T-helper 2 cell treated with Interferon-gamma antibody and Interleukin-4, amounts not matched to agents 100 ng/mL and 5 ng/mL, for 36 hours (primary cell): Measurements from ENCODE around the gene CYB5RL. TPM values are rescaled to one million over a fixed set of nuclear protein-coding genes. Genes with fewer than 3 reads are reported as not detected.
"Not testable (repeated sequence)": the region's sequence is repeated elsewhere in the genome, so short reads cannot be mapped to it uniquely, and the experiment has no call there.

Experiments
- intact Hi-C: fragments of 100-400 bp; cut with micrococcal nuclease; formaldehyde crosslinking; loops from one replicate; pipeline ENCODE4 v1.15.1; 2023
- total RNA-seq: library from RNA; stranded (reverse); gene quantifications from 2 replicates; pipeline ENCODE4 v1.2.3, GENCODE V29; 2022

CYB5RL gene
- total RNA-seq, 1 donor from 2014 or later, result 11.1 TPM

DNA sequence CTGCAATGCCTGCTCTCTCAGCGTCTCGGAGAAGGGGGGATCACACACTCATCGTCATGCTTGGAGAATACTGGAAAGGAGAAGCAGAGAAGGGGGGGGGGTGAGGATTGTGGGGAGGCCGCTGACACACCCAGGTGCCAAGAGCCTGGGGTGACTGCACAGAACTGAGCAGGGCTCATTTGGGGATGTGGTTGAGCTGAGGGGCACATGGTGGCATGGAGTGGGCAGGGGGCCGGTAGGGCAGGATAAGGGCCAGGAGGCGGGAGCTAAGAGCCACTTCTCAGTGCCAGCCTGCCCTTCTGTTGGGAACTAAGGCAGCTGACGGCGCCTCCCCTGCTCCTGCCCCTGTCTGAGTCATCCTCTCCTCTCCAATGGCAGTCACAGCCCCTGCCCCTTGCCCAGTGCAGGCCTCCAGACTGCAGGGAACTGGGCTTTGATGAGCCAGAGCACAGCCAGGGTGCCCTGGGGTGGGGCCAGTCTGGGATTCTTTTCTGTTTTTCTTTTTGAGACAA, 27.3 kb upstream of the CYB5RL start:
- intact Hi-C loops, result no loop called here

DNA sequence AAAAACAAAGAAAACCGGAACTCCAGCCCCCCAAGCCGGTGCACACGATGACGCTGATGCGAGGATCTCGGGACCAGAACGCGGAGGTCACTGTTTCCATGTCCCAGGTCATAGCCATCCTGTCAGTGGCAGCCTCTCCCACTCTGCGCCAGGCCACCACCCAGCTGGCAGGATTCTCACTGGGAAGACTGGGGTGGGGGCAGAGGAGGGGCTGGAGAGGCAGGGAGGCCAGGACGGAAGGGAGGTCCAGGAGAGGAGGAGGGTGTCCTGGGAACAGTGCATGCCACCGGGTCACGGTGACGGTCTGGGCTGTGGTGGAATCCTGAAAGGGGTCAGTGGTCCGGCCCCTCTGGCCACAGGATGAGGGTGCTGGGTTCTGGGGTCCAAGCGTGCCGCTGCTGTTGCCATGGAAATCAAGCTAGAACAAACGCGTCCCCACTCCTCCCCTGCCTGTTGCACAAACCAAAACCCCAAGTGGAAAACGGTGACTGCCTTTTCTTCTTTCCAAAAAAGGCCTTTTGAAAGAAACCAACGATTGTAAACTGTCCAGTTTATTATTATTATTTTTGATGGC, 26.2 kb upstream of the CYB5RL start:
- intact Hi-C loops, result no loop called here

DNA sequence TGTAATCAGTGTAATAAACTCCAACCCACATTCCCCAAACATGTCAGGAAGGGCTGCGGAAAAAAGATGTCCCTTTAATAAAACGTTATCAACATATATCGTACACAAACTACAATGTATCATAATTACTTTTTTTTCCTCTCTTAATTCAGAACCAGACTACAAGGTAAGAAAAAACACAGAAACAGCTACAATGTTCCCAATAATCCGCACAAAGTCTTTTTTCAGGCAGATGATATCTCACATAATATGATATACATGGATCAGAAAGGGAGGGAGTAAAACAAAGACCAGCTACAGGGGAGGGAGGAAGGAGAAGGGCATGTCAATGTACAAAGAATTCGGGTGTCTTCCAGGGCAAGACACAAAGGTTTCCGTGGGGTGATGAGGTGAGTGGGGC, 25.5 kb upstream of the CYB5RL start:
- intact Hi-C loops, result no loop called here

DNA sequence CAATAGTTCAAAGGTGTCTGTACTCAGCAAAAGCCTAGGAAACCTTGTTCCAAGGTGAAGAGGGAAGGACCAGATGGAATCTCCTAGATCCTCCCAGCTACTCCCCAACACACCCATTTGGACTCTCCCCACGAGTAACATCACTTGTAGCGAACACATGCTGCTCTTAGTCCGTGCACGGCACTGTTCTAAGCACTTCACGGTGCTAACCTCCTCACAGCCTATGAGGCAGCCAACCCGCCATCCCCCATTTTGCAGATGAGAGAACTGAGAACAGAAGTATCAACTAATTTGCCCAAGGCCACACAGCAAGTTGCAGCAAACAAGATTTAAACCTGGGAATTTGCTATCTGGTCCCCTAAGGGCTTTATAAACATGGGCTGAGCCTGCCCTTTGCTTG, 24.4 kb upstream of the CYB5RL start:
- intact Hi-C loops, result no loop called here

DNA sequence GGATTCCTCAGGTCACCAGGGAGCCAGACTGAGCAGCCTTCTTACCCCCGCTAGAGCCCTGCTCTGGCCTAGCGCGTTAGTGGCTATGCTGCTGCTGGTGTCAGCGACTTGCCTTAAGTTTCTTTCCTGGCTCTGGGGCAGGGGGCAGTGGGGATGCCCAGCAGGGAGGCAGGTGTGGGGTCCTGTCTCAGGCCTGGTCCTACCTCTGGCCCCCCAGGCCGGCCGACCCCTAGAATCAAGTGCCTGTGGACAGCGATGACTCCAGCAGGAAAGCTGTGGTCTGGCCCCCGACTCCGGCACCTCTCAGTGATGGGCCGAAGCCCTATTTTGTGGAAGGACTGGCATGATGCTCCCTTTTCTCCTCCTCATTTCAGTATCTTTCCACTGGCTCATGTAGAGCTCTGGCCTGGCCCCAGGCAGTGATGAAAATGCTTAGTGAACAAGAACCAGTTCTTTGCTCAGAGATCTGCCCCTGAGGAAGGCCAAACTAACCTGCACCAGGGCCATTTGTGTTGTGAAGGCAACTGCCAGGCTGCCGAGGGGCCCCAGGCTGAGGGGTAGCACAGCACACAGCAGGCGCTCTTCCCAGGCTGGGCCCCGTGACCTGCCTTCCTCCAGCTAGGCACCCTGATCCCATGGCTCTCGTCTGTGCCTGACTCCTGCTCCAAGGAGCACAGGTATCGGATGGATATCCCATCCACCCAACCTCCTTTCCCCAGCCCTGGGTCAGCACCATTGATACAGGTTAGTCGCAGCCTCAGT, 23.8 kb upstream of the CYB5RL start:
- intact Hi-C loops, result no loop called here

DNA sequence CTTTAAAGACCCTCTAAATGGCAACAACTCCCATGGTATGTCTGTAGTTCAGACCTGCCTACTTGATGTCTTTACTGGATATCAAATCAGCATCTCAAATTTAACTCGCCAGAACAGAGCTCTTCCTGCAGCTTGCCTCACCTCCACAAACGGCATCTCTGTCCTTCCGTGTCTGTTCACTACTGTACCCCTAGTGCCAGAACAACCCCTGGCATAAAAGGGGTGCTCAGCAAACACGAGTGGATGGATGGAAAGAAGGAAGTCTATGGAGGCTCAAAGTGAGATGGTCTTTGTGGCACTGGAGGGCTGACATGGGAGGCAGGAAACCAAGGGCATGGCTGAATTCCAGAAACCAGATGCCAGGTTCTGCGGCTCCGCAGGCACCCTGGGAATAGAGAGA, 22.9 kb upstream of the CYB5RL start:
- intact Hi-C loops, result no loop called here

DNA sequence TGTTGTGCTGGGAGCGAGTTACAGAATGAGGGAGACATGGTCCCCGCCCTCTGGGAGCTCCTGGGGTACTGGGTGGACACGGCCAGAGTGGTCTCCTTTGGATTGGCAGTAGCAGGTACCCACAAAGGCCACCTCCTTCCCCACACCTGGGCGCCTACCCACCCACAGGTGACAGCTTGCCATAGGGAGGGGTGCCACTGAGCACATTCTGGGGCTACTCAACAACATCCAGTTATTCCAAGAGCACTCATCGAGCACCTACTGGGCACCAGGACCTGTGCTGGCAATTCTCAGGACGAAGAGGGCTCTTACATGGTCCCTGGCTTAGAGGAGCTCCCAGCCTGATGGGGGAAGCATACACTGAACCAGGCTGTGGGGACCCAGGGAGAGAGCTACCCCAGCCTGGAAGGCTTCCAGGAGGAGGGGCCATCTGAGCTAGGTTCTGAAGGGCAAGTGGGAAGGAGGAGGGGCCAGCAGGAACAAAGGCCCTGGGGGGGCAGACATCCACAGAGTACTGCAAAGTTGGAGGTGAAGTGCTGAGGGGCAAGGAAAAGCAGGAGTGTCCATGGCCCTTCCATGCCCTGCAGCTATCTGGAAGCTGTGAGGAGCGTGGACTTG, 22.1 kb upstream of the CYB5RL start:
- intact Hi-C loops, result no loop called here

DNA sequence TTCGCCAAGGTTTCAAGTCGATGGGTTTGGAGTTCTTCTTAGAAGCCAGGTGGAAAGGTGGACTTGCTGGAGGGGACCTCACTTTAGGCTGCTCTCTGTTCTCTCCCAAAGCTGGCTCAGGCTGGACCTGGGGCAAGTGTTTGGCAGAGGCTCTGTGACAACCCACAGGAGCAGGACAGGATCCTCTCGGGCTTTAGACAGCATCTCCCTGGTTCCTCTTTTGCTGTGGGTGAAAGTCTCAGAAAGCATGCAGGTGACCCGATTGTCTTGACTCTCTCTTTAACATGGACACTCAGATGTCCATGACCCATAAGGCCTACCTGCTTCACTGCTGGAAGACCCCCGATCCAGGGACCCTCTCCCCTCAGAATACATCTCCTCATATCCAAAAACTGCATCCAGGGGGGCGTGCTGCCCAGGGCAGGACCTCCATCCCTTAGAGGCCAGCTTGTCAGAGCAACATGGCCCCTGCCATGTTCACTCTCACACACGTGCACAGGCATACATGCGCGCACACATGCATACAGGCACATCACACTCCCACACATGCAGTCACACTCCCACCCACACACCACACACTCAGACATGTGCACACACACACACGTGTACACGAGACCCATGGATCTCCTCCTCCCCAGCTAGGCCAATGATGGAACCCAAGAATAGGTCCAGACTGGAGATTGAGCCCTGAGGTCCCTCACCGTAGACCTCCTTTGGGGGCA, 21.4 kb upstream of the CYB5RL start:
- intact Hi-C loops, result no loop called here

DNA sequence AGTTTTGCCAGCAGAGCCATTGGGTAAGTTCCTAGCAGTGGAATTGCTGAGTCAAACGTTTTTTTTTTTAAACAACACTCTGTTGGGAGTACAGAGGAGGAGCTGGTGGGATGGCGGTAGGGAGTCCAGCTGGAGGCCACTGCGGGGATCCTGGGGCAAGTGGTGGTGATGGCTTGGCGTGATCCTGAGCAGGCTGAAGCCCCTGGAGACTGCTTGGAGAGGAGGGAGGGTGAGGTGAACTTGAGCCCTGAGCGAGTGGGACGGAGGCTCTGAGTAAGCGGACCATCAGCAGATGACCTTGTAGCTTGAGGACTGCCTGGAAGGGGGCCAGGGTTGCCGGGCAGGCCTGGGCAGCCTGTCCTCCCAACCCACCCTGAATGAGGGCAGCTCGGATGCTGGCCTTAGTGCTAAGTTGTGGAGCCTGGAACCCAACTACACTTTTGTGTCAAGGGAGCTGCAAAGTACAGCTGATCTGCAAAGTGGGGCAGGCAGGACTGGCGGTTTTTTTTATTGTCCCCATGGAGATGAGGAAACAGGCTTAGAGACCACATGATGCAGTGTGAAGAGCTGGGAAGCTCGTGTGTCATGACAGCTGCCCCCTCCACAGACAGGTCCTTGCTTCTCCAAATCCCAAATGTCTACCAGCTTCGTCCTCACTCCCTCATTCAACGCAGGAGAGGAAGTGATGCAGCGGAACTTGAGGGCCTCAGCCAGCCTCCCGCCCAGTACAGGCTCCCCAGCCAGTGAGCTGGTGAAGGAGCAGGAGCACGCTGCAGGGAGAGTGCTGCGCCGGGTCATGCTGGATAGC, 20.4 kb upstream of the CYB5RL start:
- intact Hi-C loops, result no loop called here

DNA sequence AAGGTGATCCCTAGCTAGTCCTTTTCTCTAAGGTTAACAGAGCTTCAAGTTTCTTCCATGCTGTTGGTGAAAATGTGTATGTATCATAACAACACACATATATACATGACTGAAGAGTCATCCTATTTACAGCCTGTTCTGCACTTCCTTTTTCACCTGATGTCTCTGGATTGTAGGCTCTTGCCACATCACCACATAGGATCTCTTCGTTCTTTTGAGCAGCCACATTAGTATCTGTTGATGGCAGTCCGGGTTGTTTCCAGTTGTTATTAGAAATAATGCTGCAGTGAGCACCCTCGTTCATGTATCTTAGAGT, 19.8 kb upstream of the CYB5RL start:
- intact Hi-C loops, result no loop called here

DNA sequence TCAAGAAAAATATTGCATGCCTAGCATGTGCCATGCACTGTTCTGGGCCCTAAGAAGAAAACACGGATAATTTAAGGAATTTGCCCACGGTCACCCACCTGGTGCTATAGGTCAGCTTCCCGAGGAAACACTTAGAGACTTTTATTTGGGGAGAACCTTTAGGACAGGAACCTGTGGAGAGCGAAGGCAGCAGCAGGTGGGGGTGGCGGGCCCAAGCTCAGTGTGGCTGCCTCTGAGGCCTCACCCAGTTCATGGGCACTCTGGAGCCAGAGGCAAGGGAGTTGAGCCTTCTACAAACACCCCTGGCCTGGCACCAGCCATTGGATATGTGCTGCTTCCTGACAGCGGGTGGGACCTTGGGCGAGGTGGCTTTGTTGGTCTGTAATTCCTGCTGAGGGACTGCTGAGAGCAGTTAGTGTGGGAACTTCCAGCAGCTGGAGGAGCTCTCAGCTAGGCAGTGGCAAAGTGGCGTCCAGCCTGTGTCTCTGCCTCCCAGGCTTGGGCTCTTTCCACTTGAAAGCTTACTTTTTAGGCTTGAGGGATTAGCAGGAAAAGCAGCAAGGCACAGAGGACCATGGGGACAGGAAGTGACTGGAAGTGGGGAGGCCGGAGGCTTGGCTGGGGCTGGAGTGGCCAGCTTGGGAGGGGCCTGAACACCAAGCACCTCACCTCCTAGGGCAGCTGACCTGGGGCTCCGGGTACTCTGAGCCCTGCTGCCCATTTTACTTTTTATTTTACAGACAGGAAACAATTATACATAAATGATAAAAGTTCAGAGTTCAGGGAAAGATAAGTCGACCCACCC, 19.3 kb upstream of the CYB5RL start:
- intact Hi-C loops, result no loop called here

DNA sequence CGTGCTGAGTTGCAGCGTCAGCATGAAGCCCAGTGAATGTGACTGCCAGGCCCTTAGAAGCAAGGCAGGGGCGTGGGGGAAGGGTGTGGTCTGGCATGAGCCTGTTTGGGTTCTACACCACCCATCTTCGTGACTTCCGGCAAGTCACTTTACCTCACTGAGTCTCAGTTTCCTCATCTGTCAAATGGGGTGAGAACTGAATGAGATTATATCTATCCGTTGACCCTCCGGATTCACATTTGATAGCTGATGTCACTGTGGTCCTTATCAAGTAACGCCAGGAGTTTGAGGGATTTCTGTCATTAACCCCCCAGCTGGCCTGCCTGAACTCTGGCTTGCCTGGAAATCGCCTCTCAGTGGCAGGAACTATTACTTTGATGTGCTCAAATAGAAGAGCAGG, 15.7 kb upstream of the CYB5RL start:
- intact Hi-C loops, result no loop called here

DNA sequence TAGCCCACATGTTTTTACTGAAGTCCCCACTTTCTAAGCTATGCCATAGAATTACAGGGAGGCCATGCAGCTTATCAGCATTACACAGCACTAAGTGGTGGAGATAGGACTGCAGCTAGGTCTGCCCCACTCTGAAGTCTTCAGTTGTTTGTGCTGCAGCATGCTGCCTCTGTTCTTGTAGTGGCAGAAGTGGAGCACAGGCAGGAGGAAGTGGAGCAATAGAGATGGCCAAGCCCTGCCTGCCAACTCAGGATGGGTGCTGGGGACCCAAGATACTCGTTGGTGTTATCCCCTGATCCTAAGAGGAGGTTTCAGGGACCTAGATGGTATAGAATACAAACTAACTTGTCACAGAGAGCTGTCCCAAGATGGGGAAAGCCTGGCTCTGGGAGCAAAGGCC, 13.0 kb upstream of the CYB5RL start:
- intact Hi-C loops, result no loop called here

DNA sequence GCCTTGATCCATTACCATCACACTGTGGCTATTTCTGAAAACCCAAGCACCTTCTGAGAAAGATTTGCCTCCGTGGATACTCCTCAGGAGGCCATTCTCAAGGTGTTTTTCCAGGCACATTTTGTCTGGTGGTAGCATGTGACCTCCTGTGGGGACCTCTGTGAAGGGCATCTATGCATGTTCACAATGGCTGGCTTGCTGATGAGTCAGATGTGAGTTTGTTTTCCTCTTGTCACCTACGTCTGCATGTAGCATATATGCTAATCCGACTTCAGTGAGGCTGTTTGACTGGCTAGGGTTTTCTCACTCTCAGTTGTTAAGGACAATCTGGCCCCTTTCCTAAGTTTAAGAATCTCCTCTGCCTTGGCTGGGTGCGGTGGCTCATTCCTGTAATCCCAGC, 8.1 kb upstream of the CYB5RL start:
- intact Hi-C loops, result not testable (repeated sequence)

DNA sequence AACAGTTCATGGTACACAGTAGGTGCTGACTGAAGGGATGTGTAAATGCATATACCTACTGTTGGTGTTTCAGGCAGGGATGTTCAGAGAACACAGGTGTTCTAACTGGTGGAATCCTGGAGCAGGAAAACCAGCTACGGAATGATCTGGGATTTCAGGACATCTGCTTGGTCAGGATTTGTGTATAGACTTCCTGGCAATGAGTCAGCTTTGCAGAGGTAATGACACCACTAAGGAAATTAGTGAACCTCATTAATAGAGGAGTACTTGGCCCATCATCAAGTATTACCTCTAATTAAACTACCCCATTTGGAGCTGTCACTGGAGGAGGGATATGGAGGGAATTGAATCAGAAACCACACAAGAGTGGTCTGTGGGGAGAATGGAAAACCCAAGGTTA, 7.5 kb upstream of the CYB5RL start:
- intact Hi-C loops, result no loop called here

DNA sequence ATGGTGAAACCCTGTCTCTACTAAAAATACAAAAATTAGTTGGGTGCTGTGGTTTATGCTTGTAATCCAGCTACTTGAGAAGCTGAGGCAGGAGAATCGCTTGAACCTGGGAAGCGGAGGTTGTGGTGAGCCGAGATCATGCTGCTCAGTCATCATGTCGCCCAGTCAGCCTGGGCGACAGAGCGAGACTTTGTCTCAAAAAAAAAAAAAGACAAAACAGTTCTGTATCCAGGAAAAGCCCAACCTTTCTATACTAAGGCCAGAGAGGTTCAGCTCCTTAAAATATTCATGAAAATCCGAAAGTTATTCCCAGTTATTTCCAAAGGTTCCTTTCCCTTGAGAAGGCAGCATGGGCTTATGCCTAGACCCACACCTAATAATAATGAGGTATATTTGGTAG, 4.4 kb upstream of the CYB5RL start:
- intact Hi-C loops, result no loop called here

DNA sequence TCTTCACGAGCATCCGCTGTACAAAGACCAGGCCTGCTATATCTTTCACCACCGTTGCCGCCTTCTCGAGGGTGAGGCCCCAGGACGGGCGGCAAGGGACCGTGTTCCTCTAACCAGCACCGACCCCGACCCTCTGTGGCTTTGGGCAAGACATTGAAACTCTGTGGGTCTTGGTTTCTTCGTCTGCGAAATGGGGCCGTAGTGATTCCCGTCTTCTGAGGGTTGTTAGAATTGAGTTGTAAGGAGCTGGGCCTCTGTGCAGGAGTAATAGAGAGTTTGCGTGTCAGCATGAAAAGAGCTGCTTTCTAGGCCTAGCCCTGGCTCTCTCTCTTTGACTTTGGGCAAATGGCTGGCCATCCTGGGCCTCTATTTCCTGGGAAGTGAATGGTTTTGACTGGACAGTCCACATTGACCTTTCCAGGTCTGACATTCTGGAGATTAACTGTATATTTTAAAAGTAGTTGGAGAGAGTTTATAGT, 728 bp upstream of the CYB5RL start:
- intact Hi-C loops, result loop anchor here (1.0 to 2.0 kb wide), 4 partner anchors 86 to 564 kb away; partner anchors contain the start of gene PARS2

DNA sequence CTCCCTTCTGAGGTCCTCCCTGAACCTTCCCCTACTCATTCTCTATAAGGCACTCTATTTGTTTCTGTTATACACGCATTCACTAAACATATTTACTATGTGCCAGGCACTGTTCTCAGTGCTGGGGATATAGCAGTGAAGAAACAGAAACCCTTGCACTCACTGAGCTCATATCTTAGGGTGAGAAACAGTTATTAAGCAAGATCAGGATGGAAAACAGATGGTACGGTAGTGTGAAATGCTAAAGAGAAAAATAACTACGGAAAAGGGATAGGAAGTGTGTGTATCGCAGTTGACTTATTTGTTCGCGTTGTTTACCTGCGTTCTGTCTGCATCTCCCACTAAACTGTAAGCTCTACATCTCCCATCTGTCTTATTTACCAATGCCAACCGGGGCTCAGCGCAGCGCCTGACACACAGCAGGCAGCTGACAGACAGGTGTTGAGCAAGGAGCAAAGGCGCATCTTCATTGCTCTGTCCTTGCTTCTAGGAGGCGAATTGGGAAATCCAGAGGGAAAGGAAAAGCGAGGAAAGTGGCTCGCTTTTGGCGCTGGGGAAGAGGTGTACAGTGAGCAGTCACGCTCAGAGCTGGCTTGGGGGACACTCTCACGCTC, 572 bp downstream of the CYB5RL start:
- intact Hi-C loops, result no loop called here

DNA sequence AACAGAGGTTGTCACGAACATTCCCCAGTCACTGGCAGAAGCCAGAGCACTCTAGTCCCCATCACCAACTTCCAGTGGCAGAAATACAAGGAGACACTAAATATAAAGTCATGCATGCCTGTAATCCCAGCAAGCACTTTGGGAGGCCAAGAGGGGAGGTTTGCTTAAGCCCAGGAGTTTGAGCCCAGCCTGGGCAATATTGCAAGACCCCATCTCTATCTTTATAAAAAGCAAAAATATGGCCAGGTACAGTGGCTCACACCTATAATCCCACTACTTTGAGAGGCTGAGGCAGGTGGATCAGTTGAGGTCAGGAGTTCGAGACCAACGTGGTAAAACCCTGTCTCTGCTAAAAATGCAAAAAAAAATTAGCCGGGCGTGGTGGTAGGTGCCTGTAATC, 6.4 kb downstream of the CYB5RL start:
- intact Hi-C loops, result no loop called here

DNA sequence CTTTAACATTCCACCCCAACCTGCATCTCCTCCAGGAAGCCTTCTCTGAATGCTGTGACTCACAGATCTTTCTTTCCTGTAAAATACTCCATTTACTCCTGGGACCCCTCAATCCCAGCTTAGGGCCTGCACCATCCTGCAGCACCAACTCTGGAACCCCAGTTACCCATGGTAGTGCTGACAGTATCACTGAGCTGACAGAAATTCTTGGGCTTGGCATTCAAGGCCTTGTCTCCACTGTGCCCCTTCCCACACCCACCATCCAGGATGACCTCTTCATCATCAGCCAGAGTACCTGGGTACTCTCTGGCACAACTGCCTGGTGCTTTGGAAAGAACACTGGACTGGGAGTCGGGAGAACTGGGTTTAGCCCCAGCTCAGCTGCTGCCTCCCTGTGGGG, 8.3 kb downstream of the CYB5RL start:
- intact Hi-C loops, result no loop called here
